B cell (primary cell): Measurements from ENCODE around the gene WDR35.

Source experiments
- CTCF ChIP-seq: fragments of 200-600 bp; IDR thresholded peaks from one replicate; pipeline ENCODE4 v1.8.0; 2022; ENCODE audit warnings: antibody characterized with exemption, mild to moderate bottlenecking
- EZH2 ChIP-seq: IDR thresholded peaks from 2 replicates; pipeline ENCODE4 v1.6.1; 2012; ENCODE audit warnings: borderline replicate concordance, low read depth, mild to moderate bottlenecking, moderate library complexity, low read length; ENCODE audit not compliant: insufficient read depth, poor library complexity, severe bottlenecking

GRCh38 chr2:19866771-19867170 lies 123.1 kb downstream of the WDR35 start:
- no peak for TF ChIP-seq CTCF
- no peak for TF ChIP-seq EZH2
